Measurements from ENCODE around the gene SVOPL. TPM values are rescaled to one million over a fixed set of nuclear protein-coding genes. Genes with fewer than 3 reads are reported as not detected.

Gene SVOPL
- total and polyA plus RNA-seq, 9 of the 15 experiments (the other 6 are each of a cell fraction or from before 2014, with no cell fraction given): 0.13 to 0.42 (median 0.20) TPM; not detected in 6

GRCh38 chr7:138658889-138659288 lies 42.3 kb downstream of the SVOPL start (continued):
- no peak for TF ChIP-seq CREB3L1 (IDR thresholded peaks at IDR 0.05; ENCODE audit: borderline replicate concordance, low read depth)
- no peak for TF ChIP-seq BRF2 (IDR thresholded peaks at IDR 0.05; ENCODE audit: borderline replicate concordance, insufficient read depth, insufficient read length)

GRCh38 chr7:138657854-138658386 lies 43.2 kb downstream of the SVOPL start:
- Histone ChIP-seq H3K4me1 (replicated peaks in 1 of 2; ENCODE audit: control insufficient read depth in 2 of 2, insufficient read depth in 2 of 2, low read length in 2 of 2) (no peaks in the 10 kb centered on the region), H2AFZ (ENCODE audit: low read depth, low read length) (no peak overlapping the region), H3K27ac (ENCODE audit: extremely low read depth, low read depth, low read length) (no peak overlapping the region), H3K4me2 (ENCODE audit: insufficient read depth, low read length) (no peak overlapping the region), H3K36me3 (ENCODE audit: control insufficient read depth, insufficient read depth, low read length) (no peaks in the 10 kb centered on the region), H3K4me3 (no peak overlapping the region), H4K20me1 (replicated peaks; ENCODE audit: control insufficient read depth, insufficient read depth, low read length) (no peaks in the 10 kb centered on the region), H3K27me3 (ENCODE audit: control insufficient read depth in 2 of 2, insufficient read depth in 2 of 2, low read length in 2 of 2) (peaks cover 19 to 20% of the 10 kb centered on the region in 2 experiments; a peak in 4 of 5 replicates), H3K9ac (ENCODE audit: insufficient read depth in 1 of 2, low read depth in 2 of 2, low read length in 2 of 2) (no peak overlapping the region), H3K9me1 (ENCODE audit: control insufficient read depth, insufficient read depth, low read length) (no peaks in the 10 kb centered on the region), H3K79me2 (ENCODE audit: control insufficient read depth, insufficient read depth, low read length) (no peaks in the 10 kb centered on the region), H3K9me3 (replicated peaks; ENCODE audit: control insufficient read depth, insufficient read depth, low read depth, low read length) (no peaks in the 10 kb centered on the region)
- WGBS (ENCODE audit: insufficient coverage, low coverage, missing lambda C conversion rate): under 1% methylated on average over 4 of the region's 4 CpGs
- ChIA-PET POLR2A (interaction anchor here (1.4 to 1.5 kb wide), 2 partner anchors 9 to 11 kb away, joined by 5 read pairs; no protein-coding TSS in a partner anchor), CTCF (ENCODE audit: low intra/inter-chr PET ratio) (no interaction called here)
- FAIRE-seq: no peak
- intact Hi-C loops (cut with micrococcal nuclease) (no loop called here), in situ Hi-C loops (cut with MboI) (no loop called here)
- BruUV-seq (replicated peaks): no TSS peak
- no peak for ATAC-seq
- no peak for DNase-seq (ENCODE audit: extremely low read depth in 1 of 4, low spot score in 3 of 4)
- TF ChIP-seq ZNF146 (CRISPR knock-in tag; IDR thresholded peaks at IDR 0.05; ENCODE audit: unreplicated experiment) (no peak), PTRF (tag; IDR thresholded peaks at IDR 0.05) (peak; percentile 62; the same call in 1 of the 2 replicates), ZNF740 (CRISPR knock-in tag; IDR thresholded peaks at IDR 0.05) (no peak), ZNF740 (tag; IDR thresholded peaks at IDR 0.05) (0 out of 4 replicates have a peak, but pooled peaks of 1 of the 2 experiments have one; percentile 28), ZBTB11 (CRISPR knock-in tag; IDR thresholded peaks at IDR 0.05) (no peak), ZNF431 (CRISPR knock-in tag; IDR thresholded peaks at IDR 0.05) (no peak), E2F4 (CRISPR knock-in tag; IDR thresholded peaks at IDR 0.05; ENCODE audit: low read depth) (no peak)

All from K562 (cell line).